H9 (cell line): ENCODE measurements around the gene DPH5. TPM values are rescaled to one million over a fixed set of nuclear protein-coding genes. Genes with fewer than 3 reads are reported as not detected.

Experiments
- DNase-seq: peaks from one replicate; pipeline ENCODE4 v3.0.0-alpha.2; 2017
- H2AFZ ChIP-seq: one replicate; pipeline ENCODE4 v1.6.1; 2013; ENCODE audit warnings: mild to moderate bottlenecking, low read length, control low read depth, moderate library complexity
- H2AK5ac ChIP-seq: 2 replicates; pipeline ENCODE4 v1.6.1; 2013; ENCODE audit warnings: low read length, control low read depth, mixed read lengths; ENCODE audit not compliant: insufficient read length
- H2BK120ac ChIP-seq: one replicate; pipeline ENCODE4 v1.6.1; 2013; ENCODE audit warnings: low read depth, mild to moderate bottlenecking, low read length, control low read depth, inconsistent platforms; ENCODE audit not compliant: poor library complexity, severe bottlenecking
- H2BK12ac ChIP-seq: 2 replicates; pipeline ENCODE4 v1.6.1; 2013; ENCODE audit warnings: low read length, control low read depth, mixed read lengths, low read depth; ENCODE audit not compliant: insufficient read length
- H2BK15ac ChIP-seq: 2 replicates; pipeline ENCODE4 v1.6.1; 2013; ENCODE audit warnings: low read depth, low read length, control low read depth
- H2BK20ac ChIP-seq: one replicate; pipeline ENCODE4 v1.6.1; 2013; ENCODE audit warnings: low read depth, mild to moderate bottlenecking, low read length, control low read depth, inconsistent platforms; ENCODE audit not compliant: poor library complexity, severe bottlenecking
- H2BK5ac ChIP-seq: 2 replicates; pipeline ENCODE4 v1.6.1; 2013; ENCODE audit warnings: low read length, control low read depth, mixed read lengths; ENCODE audit not compliant: insufficient read length
- H3K14ac ChIP-seq: 2 replicates; pipeline ENCODE4 v1.6.1; 2013; ENCODE audit warnings: low read length, control low read depth; ENCODE audit not compliant: insufficient read depth
- H3K18ac ChIP-seq: 2 replicates; pipeline ENCODE4 v1.6.1; 2013; ENCODE audit warnings: low read depth, mild to moderate bottlenecking, mixed read lengths, low read length, control low read depth; ENCODE audit not compliant: insufficient read length
- H3K23ac ChIP-seq: 2 replicates; pipeline ENCODE4 v1.6.1; 2013; ENCODE audit warnings: low read length, control low read depth, mixed read lengths, low read depth; ENCODE audit not compliant: insufficient read length
- H3K23me2 ChIP-seq: 2 replicates; pipeline ENCODE4 v1.6.1; 2013; ENCODE audit warnings: low read depth, mild to moderate bottlenecking, mixed read lengths, low read length, control low read depth; ENCODE audit not compliant: insufficient read length, poor library complexity, severe bottlenecking
- H3K27ac ChIP-seq: 2 replicates; pipeline ENCODE4 v1.5.1; 2013; ENCODE audit warnings: low read length, control low read depth, mixed read lengths, low read depth; ENCODE audit not compliant: insufficient read length
- H3K27me3 ChIP-seq: 2 replicates; pipeline ENCODE4 v1.6.1; 2013; ENCODE audit warnings: low read length, control low read depth, inconsistent platforms; ENCODE audit not compliant: insufficient read depth
- H3K4ac ChIP-seq: 2 replicates; pipeline ENCODE4 v1.6.1; 2013; ENCODE audit warnings: low read depth, mild to moderate bottlenecking, control low read depth, inconsistent platforms, low read length, moderate library complexity
- H3K4me1 ChIP-seq: 2 replicates; pipeline ENCODE4 v1.6.1; 2013; ENCODE audit warnings: low read length, control low read depth, inconsistent platforms; ENCODE audit not compliant: insufficient read depth
- H3K4me2 ChIP-seq: 2 replicates; pipeline ENCODE4 v1.6.1; 2013; ENCODE audit warnings: low read length, control low read depth, mixed read lengths; ENCODE audit not compliant: insufficient read length, insufficient read depth
- H3K56ac ChIP-seq: 2 replicates; pipeline ENCODE4 v1.6.1; 2013; ENCODE audit warnings: low read depth, mild to moderate bottlenecking, mixed read lengths, low read length, control low read depth; ENCODE audit not compliant: insufficient read length
- H3K79me1 ChIP-seq: 2 replicates; pipeline ENCODE4 v1.6.1; 2013; ENCODE audit warnings: low read depth, mild to moderate bottlenecking, moderate library complexity, low read length, control low read depth, inconsistent platforms; ENCODE audit not compliant: insufficient read depth, poor library complexity, severe bottlenecking
- H3K79me2 ChIP-seq: 2 replicates; pipeline ENCODE4 v1.6.1; 2013; ENCODE audit warnings: low read length, control low read depth, inconsistent platforms; ENCODE audit not compliant: insufficient read depth
- H3K9ac ChIP-seq: 2 replicates; pipeline ENCODE4 v1.6.1; 2013; ENCODE audit warnings: low read length, control low read depth, mixed read lengths; ENCODE audit not compliant: insufficient read length; ENCODE audit errors: extremely low read depth
- H3K9me3 ChIP-seq: one replicate; pipeline ENCODE4 v1.6.1; 2013; ENCODE audit warnings: low read depth, low read length, inconsistent platforms; ENCODE audit not compliant: control insufficient read depth
- H3T11ph ChIP-seq: one replicate; pipeline ENCODE4 v1.6.1; 2013; ENCODE audit warnings: mild to moderate bottlenecking, low read length, control low read depth, inconsistent platforms
- H4K20me1 ChIP-seq: one replicate; pipeline ENCODE4 v1.6.1; 2013; ENCODE audit not compliant: control insufficient read depth, insufficient read length, insufficient read depth
- H4K5ac ChIP-seq: 2 replicates; pipeline ENCODE4 v1.6.1; 2013; ENCODE audit warnings: low read depth, mild to moderate bottlenecking, mixed read lengths, low read length, control low read depth; ENCODE audit not compliant: insufficient read length
- H4K8ac ChIP-seq: replicated peaks from 2 replicates; pipeline ENCODE4 v1.6.1; 2013; ENCODE audit warnings: low read length, control low read depth, mixed read lengths, low read depth; ENCODE audit not compliant: insufficient read length
- H4K91ac ChIP-seq: 2 replicates; pipeline ENCODE4 v1.6.1; 2013; ENCODE audit warnings: low read depth, mild to moderate bottlenecking, moderate library complexity, mixed read lengths, low read length, control low read depth; ENCODE audit not compliant: insufficient read length
- H3K27ac Mint-ChIP-seq, 3 experiments: 2 replicates in 2 of 3; 3 replicates in 1 of 3; pipeline ENCODE4 v1.8.0; 2020 to 2021; ENCODE audit warnings: mixed read lengths in 3 of 3, mild to moderate bottlenecking in 1 of 3, moderate library complexity in 1 of 3
- H3K27me3 Mint-ChIP-seq: 2 replicates; pipeline ENCODE4 v1.8.0; 2021; ENCODE audit warnings: low read depth, mild to moderate bottlenecking, moderate library complexity, mixed read lengths
- H3K36me3 Mint-ChIP-seq, 3 experiments: 2 replicates in 2 of 3; 3 replicates in 1 of 3; pipeline ENCODE4 v1.8.0; 2020 to 2021; ENCODE audit warnings: low read depth in 3 of 3, mixed read lengths in 3 of 3; ENCODE audit not compliant: insufficient read depth in 1 of 3
- H3K4me1 Mint-ChIP-seq, 2 experiments: 2 replicates each; pipeline ENCODE4 v1.8.0; 2020; ENCODE audit warnings: mixed read lengths in 2 of 2
- H3K4me3 Mint-ChIP-seq, 2 experiments: 2 replicates in 1 of 2; 3 replicates in 1 of 2; pipeline ENCODE4 v1.8.0; 2020 to 2021; ENCODE audit warnings: mild to moderate bottlenecking in 2 of 2, mixed read lengths in 2 of 2, moderate library complexity in 1 of 2
- H3K9me3 Mint-ChIP-seq, 2 experiments: 2 replicates in 1 of 2; 3 replicates in 1 of 2; pipeline ENCODE4 v1.8.0; 2020; ENCODE audit warnings: mild to moderate bottlenecking in 2 of 2, mixed read lengths in 2 of 2, moderate library complexity in 1 of 2
- CTCF ChIP-seq: fragments of 200-600 bp; sonication (generic); conservative IDR thresholded peaks from 3 replicates; pipeline ENCODE4 v1.8.0; 2021; ENCODE audit warnings: antibody characterized with exemption, mild to moderate bottlenecking
- WGBS: extraction: QIAGEN DNeasy Blood & Tissue Kit; methylation state at CpG from one replicate; pipeline ENCODE4 v1.1.7; 2013; ENCODE audit warnings: missing lambda C conversion rate, low lambda C conversion rate, mixed read lengths; ENCODE audit not compliant: insufficient read length; ENCODE audit errors: extremely low coverage; 5-methylcytosine and 5-hydroxymethylcytosine counted together
- total RNA-seq: library from RNA; stranded (reverse); gene quantifications from 2 replicates; pipeline ENCODE4 v1.2.1, GENCODE V29; 2021

DPH5 gene
- total RNA-seq, 1 experiment from 2014 or later: 49.4 TPM

DNA sequence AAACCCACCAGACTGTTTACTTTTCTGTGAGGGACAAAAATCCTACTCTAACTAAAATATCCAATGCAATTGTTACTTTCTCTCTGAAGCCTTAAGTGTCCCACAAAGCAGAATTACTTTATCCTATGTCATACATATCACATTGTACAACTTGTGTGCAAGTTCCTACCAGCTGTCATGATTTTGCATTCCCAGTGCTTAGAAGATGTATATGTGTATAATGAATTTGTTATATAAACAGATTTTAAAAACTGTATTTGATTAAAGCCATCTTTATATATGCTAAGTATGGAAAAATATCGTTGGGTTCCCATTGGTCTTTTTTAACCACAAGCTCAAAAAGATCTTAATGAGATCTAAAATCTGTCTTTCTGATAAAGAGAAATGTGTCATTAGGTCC lies 57.0 kb downstream of the DPH5 start:
- Histone ChIP-seq H3K4me2 (no peak overlapping the region), H3K23me2 (no peaks in the 10 kb centered on the region), H3K79me2 (no peaks in the 10 kb centered on the region), H2BK12ac (no peak overlapping the region), H3K9ac (no peak overlapping the region), H2AK5ac (no peak overlapping the region), H2BK20ac (no peak overlapping the region), H3T11ph (no peak overlapping the region), H4K20me1 (no peaks in the 10 kb centered on the region), H4K91ac (no peak overlapping the region), H3K23ac (no peak overlapping the region), H4K5ac (no peak overlapping the region), H3K27me3 (no peaks in the 10 kb centered on the region), H3K79me1 (no peaks in the 10 kb centered on the region), H3K4ac (no peak overlapping the region), H3K56ac (no peak overlapping the region), H3K18ac (no peak overlapping the region), H3K27ac (no peak overlapping the region), H2BK15ac (no peak overlapping the region), H3K9me3 (no peaks in the 10 kb centered on the region), H2AFZ (no peak overlapping the region), H3K4me1 (no peaks in the 10 kb centered on the region; the same call in 1 of the 2 replicates), H3K14ac (no peak overlapping the region), H2BK120ac (no peak overlapping the region), H4K8ac (no peak overlapping the region), H2BK5ac (no peak overlapping the region)
- peaks cover 3 to 27% (median 11%) of the 10 kb centered on the region in 3 experiments; a peak in 5 of 7 replicates for H3K36me3 Mint-ChIP-seq
- H3K27ac Mint-ChIP-seq: no peak overlapping the region
- WGBS: no CpG with 5 or more reads among the region's 1 CpG
- no peaks in the 10 kb centered on the region for H3K9me3 Mint-ChIP-seq
- no peak overlapping the region for H3K4me3 Mint-ChIP-seq
- TF ChIP-seq CTCF: no peak
- peaks cover 15 to 17% of the 10 kb centered on the region in 2 experiments for H3K4me1 Mint-ChIP-seq
- no peak for DNase-seq
- no peaks in the 10 kb centered on the region for H3K27me3 Mint-ChIP-seq
